Common myeloid progenitor, CD34-positive (primary cell): ENCODE data around the gene REV3L.

ENCODE experiments used
- CTCF ChIA-PET: fragments of 350-600 bp; sonication (Branson Sonifier 250); formaldehyde crosslinking; loops from one replicate; lab custom pipeline; 2021; ENCODE audit warnings: antibody characterized with exemption; lab: Charles Lee
- POLR2A ChIA-PET: fragments of 350-600 bp; sonication (Branson Sonifier 250); formaldehyde crosslinking; loops from one replicate; lab custom pipeline; 2021; ENCODE audit warnings: antibody characterized with exemption; lab: Charles Lee
- DNase-seq, 3 donors: peaks; one replicate each; pipeline versions ENCODE4 v3.0.0 to v3.0.0-alpha.2; 2013
- H3K27ac ChIP-seq, 2 experiments: 1 replicate in 1 of 2; 2 replicates in 1 of 2; pipeline ENCODE4 v1.7.0; 2013; ENCODE audit warnings: inconsistent platforms in 2 of 2, low read length in 2 of 2, mild to moderate bottlenecking in 2 of 2, low read depth in 1 of 2, moderate library complexity in 1 of 2; ENCODE audit not compliant: severe bottlenecking in 2 of 2, insufficient read depth in 1 of 2, poor library complexity in 1 of 2
- H3K27me3 ChIP-seq, 5 experiments: replicated peaks in 2 of 5; 1 replicate in 3 of 5; 2 replicates in 2 of 5; pipeline versions ENCODE4 v1.6.1 to v1.7.0; 2013; ENCODE audit warnings: low read length in 4 of 5, mild to moderate bottlenecking in 2 of 5, moderate library complexity in 2 of 5, inconsistent platforms in 1 of 5; ENCODE audit not compliant: insufficient read depth in 5 of 5, control insufficient read depth in 4 of 5
- H3K36me3 ChIP-seq, 4 experiments: 1 replicate in 2 of 4; 2 replicates in 2 of 4; pipeline versions ENCODE4 v1.6.1 to v1.7.0; 2013; ENCODE audit warnings: low read length in 3 of 4, control low read depth in 1 of 4, mild to moderate bottlenecking in 1 of 4; ENCODE audit not compliant: control insufficient read depth in 4 of 4, insufficient read depth in 4 of 4
- H3K4me1 ChIP-seq, 4 experiments: 1 replicate in 3 of 4; 2 replicates in 1 of 4; pipeline versions ENCODE4 v1.6.1 to v1.7.1; 2013; ENCODE audit warnings: low read length in 3 of 4, mild to moderate bottlenecking in 3 of 4, control low read depth in 1 of 4, inconsistent platforms in 1 of 4, moderate library complexity in 1 of 4; ENCODE audit not compliant: control insufficient read depth in 4 of 4, insufficient read depth in 4 of 4; ENCODE audit errors: control extremely low read depth in 1 of 4
- H3K4me3 ChIP-seq, 7 experiments: 1 replicate in 4 of 7; 2 replicates in 3 of 7; pipeline versions ENCODE4 v1.5.1 to v1.7.0; 2013; ENCODE audit warnings: mild to moderate bottlenecking in 7 of 7, low read length in 6 of 7, moderate library complexity in 6 of 7, inconsistent platforms in 2 of 7, low read depth in 2 of 7, control low read depth in 1 of 7; ENCODE audit not compliant: insufficient read depth in 4 of 7, control insufficient read depth in 1 of 7; ENCODE audit errors: extremely low read depth in 1 of 7
- H3K9me3 ChIP-seq, 5 experiments: 1 replicate in 4 of 5; 2 replicates in 1 of 5; pipeline versions ENCODE4 v1.6.1 to v1.7.1; 2013; ENCODE audit warnings: low read length in 4 of 5, mild to moderate bottlenecking in 2 of 5, inconsistent platforms in 1 of 5, low read depth in 1 of 5, moderate library complexity in 1 of 5; ENCODE audit not compliant: control insufficient read depth in 4 of 5, insufficient read depth in 2 of 5; ENCODE audit errors: control extremely low read depth in 1 of 5
- WGBS: methylation state at CpG from one replicate; pipeline ENCODE4 v1.1.5; 2013; ENCODE audit not compliant: insufficient coverage; 5-methylcytosine and 5-hydroxymethylcytosine counted together

REV3L gene

GRCh38 chr6:111411978-111412566 is 70.9 kb downstream of the REV3L start:
- CTCF ChIA-PET = interaction anchor here (1.0 to 1.1 kb wide), 2 partner anchors 13 to 18 kb away, joined by 3 read pairs; no protein-coding TSS in a partner anchor
- no CpG with 5 or more reads among the region's 4 CpGs for WGBS
- POLR2A ChIA-PET = no interaction called here
- H3K27ac ChIP-seq = peak overlapping the region in 1 of 2 experiments; percentile 40
- no peaks in the 10 kb centered on the region for H3K27me3 ChIP-seq
- peak in 1 of 3 donors; percentile 6 for DNase-seq
- H3K4me1 ChIP-seq = peaks cover 8 to 15% (median 13%) of the 10 kb centered on the region in 4 experiments
- H3K4me3 ChIP-seq = no peak overlapping the region
- H3K9me3 ChIP-seq = no peaks in the 10 kb centered on the region
- peaks cover 2 to 24% (median 14%) of the 10 kb centered on the region in 4 experiments for H3K36me3 ChIP-seq

GRCh38 chr6:111411046-111411445 is 72.0 kb downstream of the REV3L start:
- peak in 1 of 3 donors; percentile 16 for DNase-seq
- Histone ChIP-seq H3K27me3 (no peaks in the 10 kb centered on the region), H3K9me3 (peaks cover 0 to 2% (median 0%) of the 10 kb centered on the region in 5 experiments), H3K27ac (peak overlapping the region in 1 of 2 experiments; percentile 55), H3K36me3 (peaks cover 4 to 31% (median 17%) of the 10 kb centered on the region in 4 experiments), H3K4me1 (peaks cover 8 to 17% (median 14%) of the 10 kb centered on the region in 4 experiments), H3K4me3 (no peak overlapping the region)
- CTCF ChIA-PET = interaction anchor here (0.7 to 1.7 kb wide), 3 partner anchors 15 to 27 kb away, joined by 3 to 4 read pairs (median 3); no protein-coding TSS in a partner anchor
- 76% methylated on average over 2 of the region's 4 CpGs for WGBS
- POLR2A ChIA-PET = interaction anchor here (0.7 kb wide), 1 partner anchor 73 kb away, joined by 3 read pairs; no protein-coding TSS in a partner anchor

GRCh38 chr6:111410371-111410770 is 72.6 kb downstream of the REV3L start:
- Histone ChIP-seq H3K4me3 (no peak overlapping the region), H3K4me1 (peaks cover 8 to 17% (median 14%) of the 10 kb centered on the region in 4 experiments), H3K36me3 (peaks cover 2 to 30% (median 15%) of the 10 kb centered on the region in 4 experiments), H3K27me3 (no peaks in the 10 kb centered on the region), H3K27ac (no peak overlapping the region), H3K9me3 (peaks cover 0 to 2% (median 0%) of the 10 kb centered on the region in 5 experiments)
- POLR2A ChIA-PET = no interaction called here
- CTCF ChIA-PET = interaction anchor here (0.7 to 1.7 kb wide), 3 partner anchors 14 to 27 kb away, joined by 3 to 4 read pairs (median 3); no protein-coding TSS in a partner anchor
- WGBS = 0% methylated on average over 2 of the region's 3 CpGs
- peak in 2 of 3 donors; percentile 49 to 66 for DNase-seq

GRCh38 chr6:111409430-111409829 is 73.6 kb downstream of the REV3L start:
- no peak overlapping the region for H3K4me3 ChIP-seq
- POLR2A ChIA-PET = no interaction called here
- H3K9me3 ChIP-seq = peaks cover 2 to 4% (median 4%) of the 10 kb centered on the region in 5 experiments
- no peaks in the 10 kb centered on the region for H3K27me3 ChIP-seq
- no peak for DNase-seq
- CTCF ChIA-PET = no interaction called here
- no peak overlapping the region for H3K27ac ChIP-seq
- H3K4me1 ChIP-seq = peaks cover 8 to 17% (median 14%) of the 10 kb centered on the region in 4 experiments
- 100% methylated on average over 1 of the region's 1 CpG for WGBS
- peaks cover 8 to 28% (median 18%) of the 10 kb centered on the region in 4 experiments for H3K36me3 ChIP-seq

- H3K27me3 ChIP-seq = no peaks in the 10 kb centered on the region
- DNase-seq = no peak
- H3K27ac ChIP-seq = no peak overlapping the region
- H3K36me3 ChIP-seq = peaks cover 19 to 41% (median 31%) of the 10 kb centered on the region in 4 experiments
- POLR2A ChIA-PET = no interaction called here
- peaks cover 6 to 17% (median 12%) of the 10 kb centered on the region in 5 experiments for H3K9me3 ChIP-seq
- WGBS = 100% methylated on average over 3 of the region's 4 CpGs
- peaks cover 8 to 16% (median 14%) of the 10 kb centered on the region in 4 experiments for H3K4me1 ChIP-seq
- no peak overlapping the region for H3K4me3 ChIP-seq
- CTCF ChIA-PET = interaction anchor here (1.1 to 1.6 kb wide), 4 partner anchors 18 to 71 kb away, joined by 3 to 5 read pairs (median 4); no protein-coding TSS in a partner anchor
Observed at GRCh38 chr6:111407686-111408085, 75.3 kb downstream of the REV3L start.

- CTCF ChIA-PET = interaction anchor here (1.4 to 1.6 kb wide), 2 partner anchors 19 to 72 kb away, joined by 4 to 5 read pairs; no protein-coding TSS in a partner anchor
- POLR2A ChIA-PET = no interaction called here
- DNase-seq = peak; percentile 39 to 74 (median 47)
Observed at GRCh38 chr6:111406200-111406721, 76.8 kb downstream of the REV3L start.

More at GRCh38 chr6:111406200-111406721, 76.8 kb downstream of the REV3L start:
- Histone ChIP-seq H3K4me1 (peaks cover 8 to 15% (median 13%) of the 10 kb centered on the region in 4 experiments), H3K27me3 (no peaks in the 10 kb centered on the region), H3K27ac (peak overlapping the region in 1 of 2 experiments; percentile 43), H3K4me3 (no peak overlapping the region), H3K36me3 (peaks cover 22 to 52% (median 36%) of the 10 kb centered on the region in 4 experiments), H3K9me3 (peaks cover 6 to 17% (median 12%) of the 10 kb centered on the region in 5 experiments)
- WGBS = 24% methylated on average over 3 of the region's 3 CpGs
